Endodermal cell (in vitro differentiated cells): Measurements from ENCODE around the gene RAB29. TPM values are rescaled to one million over a fixed set of nuclear protein-coding genes. Genes with fewer than 3 reads are reported as not detected.

Source experiments
- DNase-seq: peaks from one replicate; pipeline ENCODE4 v3.0.0-alpha.2; 2017
- H3K27ac ChIP-seq: 2 replicates; pipeline ENCODE4 v1.5.1; 2013; ENCODE audit warnings: mild to moderate bottlenecking, low read depth, low read length, moderate library complexity
- H3K27me3 ChIP-seq: 2 replicates; pipeline ENCODE4 v1.6.1; 2013; ENCODE audit warnings: mild to moderate bottlenecking, low read length, moderate library complexity; ENCODE audit not compliant: insufficient read depth, control insufficient read depth, poor library complexity, severe bottlenecking
- H3K36me3 ChIP-seq: 2 replicates; pipeline ENCODE4 v1.7.0; 2013; ENCODE audit warnings: mild to moderate bottlenecking, low read length, moderate library complexity; ENCODE audit not compliant: control insufficient read depth, insufficient read depth
- H3K4me1 ChIP-seq: one replicate; pipeline ENCODE4 v1.7.0; 2013; ENCODE audit warnings: low read length; ENCODE audit not compliant: control insufficient read depth, insufficient read depth
- H3K4me3 ChIP-seq: 2 replicates; pipeline ENCODE4 v1.5.1; 2013; ENCODE audit warnings: mild to moderate bottlenecking, low read length, moderate library complexity
- H3K9ac ChIP-seq: 2 replicates; pipeline ENCODE4 v1.6.1; 2013; ENCODE audit warnings: mild to moderate bottlenecking, low read length, moderate library complexity; ENCODE audit not compliant: poor library complexity, severe bottlenecking; ENCODE audit errors: extremely low read depth
- H3K9me3 ChIP-seq: 2 replicates; pipeline ENCODE4 v1.6.1; 2013; ENCODE audit warnings: mild to moderate bottlenecking, low read length, moderate library complexity; ENCODE audit not compliant: control insufficient read depth
- H3K27ac Mint-ChIP-seq: 2 replicates; pipeline ENCODE4 v1.8.0; 2020; ENCODE audit warnings: mixed read lengths
- H3K27me3 Mint-ChIP-seq: 2 replicates; pipeline ENCODE4 v1.8.0; 2021; ENCODE audit warnings: mild to moderate bottlenecking, mixed read lengths; ENCODE audit not compliant: insufficient read depth
- H3K36me3 Mint-ChIP-seq: 2 replicates; pipeline ENCODE4 v1.8.0; 2020; ENCODE audit warnings: low read depth, mixed read lengths
- H3K4me1 Mint-ChIP-seq: 2 replicates; pipeline ENCODE4 v1.8.0; 2020; ENCODE audit warnings: mixed read lengths
- H3K4me3 Mint-ChIP-seq: 2 replicates; pipeline ENCODE4 v1.8.0; 2020; ENCODE audit warnings: mild to moderate bottlenecking, moderate library complexity, mixed read lengths
- H3K9me3 Mint-ChIP-seq: 2 replicates; pipeline ENCODE4 v1.8.0; 2020; ENCODE audit warnings: mild to moderate bottlenecking, mixed read lengths
- CTCF ChIP-seq: fragments of 200-600 bp; sonication (generic); conservative IDR thresholded peaks from 2 replicates; pipeline ENCODE4 v1.5.0; 2021; ENCODE audit warnings: antibody characterized with exemption, mild to moderate bottlenecking
- WGBS, 2 experiments: methylation state at CpG; one replicate each; pipeline versions ENCODE4 v1.1.5 to v1.1.7; 2013; ENCODE audit warnings: missing lambda C conversion rate in 2 of 2, mixed read lengths in 1 of 2; ENCODE audit not compliant: insufficient coverage in 1 of 2, insufficient read length in 1 of 2; 5-methylcytosine and 5-hydroxymethylcytosine counted together
- total RNA-seq, 2 donors: library from RNA; stranded (reverse); fragmentation: NEBNext Ultra II Directional in 1 of 2; extraction: Animal tissue kit (Norgen Biotek cat#: 25700) in 1 of 2; gene quantifications; 2 replicates in 1 of 2; 3 replicates in 1 of 2; pipeline ENCODE4 v1.2.1, GENCODE V29; 2021

The RAB29 gene
- total RNA-seq, 2 donors from 2014 or later: 5.7 to 7.2 TPM

GRCh38 chr1:205749234-205750137 lies 25.8 kb downstream of the RAB29 start:
- Histone ChIP-seq H3K4me3 (peak overlapping the region; percentile 98), H3K9me3 (no peaks in the 10 kb centered on the region), H3K27ac (peak overlapping the region; percentile 94), H3K9ac (peak overlapping the region; percentile 87), H3K4me1 (no peaks in the 10 kb centered on the region), H3K27me3 (no peaks in the 10 kb centered on the region), H3K36me3 (peaks cover 27% of the 10 kb centered on the region)
- peaks cover 17% of the 10 kb centered on the region for H3K4me1 Mint-ChIP-seq
- peak overlapping the region; percentile 99 for H3K27ac Mint-ChIP-seq
- peak; percentile 98 for DNase-seq
- no peaks in the 10 kb centered on the region for H3K27me3 Mint-ChIP-seq
- peak overlapping the region; percentile 89 for H3K4me3 Mint-ChIP-seq
- H3K9me3 Mint-ChIP-seq: no peaks in the 10 kb centered on the region
- peak; percentile 12 for TF ChIP-seq CTCF
- 0% methylated on average over 2 to 77 of the region's 81 CpGs for WGBS, 2 experiments
- H3K36me3 Mint-ChIP-seq: peaks cover 6% of the 10 kb centered on the region

- Mint-ChIP-seq H3K27me3 (no peaks in the 10 kb centered on the region), H3K9me3 (no peaks in the 10 kb centered on the region), H3K36me3 (peaks cover 6% of the 10 kb centered on the region), H3K4me1 (peaks cover 22% of the 10 kb centered on the region), H3K4me3 (peak overlapping the region; percentile 89), H3K27ac (peak overlapping the region; percentile 92)
- no peaks in the 10 kb centered on the region for H3K9me3 ChIP-seq
- no peak for DNase-seq
- peak overlapping the region; percentile 94 for H3K27ac ChIP-seq
- no peak for TF ChIP-seq CTCF
- 5 to 6% methylated on average over 20 to 25 of the region's 25 CpGs for WGBS, 2 experiments
- H3K4me1 ChIP-seq: peaks cover under 1% of the 10 kb centered on the region
- peak overlapping the region; percentile 87 for H3K9ac ChIP-seq
- peaks cover 27% of the 10 kb centered on the region for H3K36me3 ChIP-seq
- H3K27me3 ChIP-seq: no peaks in the 10 kb centered on the region
- peak overlapping the region; percentile 98 for H3K4me3 ChIP-seq
Measured at GRCh38 chr1:205748403-205749233, 26.7 kb downstream of the RAB29 start.

GRCh38 chr1:205746757-205747412 lies 28.4 kb downstream of the RAB29 start:
- Mint-ChIP-seq H3K4me3 (peak overlapping the region; percentile 89), H3K27me3 (no peaks in the 10 kb centered on the region), H3K4me1 (peaks cover 32% of the 10 kb centered on the region), H3K36me3 (peaks cover 13% of the 10 kb centered on the region), H3K9me3 (no peaks in the 10 kb centered on the region), H3K27ac (no peak overlapping the region)
- no peak for TF ChIP-seq CTCF
- 76 to 88% methylated on average over 4 to 5 of the region's 5 CpGs for WGBS, 2 experiments
- peak overlapping the region; percentile 98 for H3K4me3 ChIP-seq
- H3K9me3 ChIP-seq: no peaks in the 10 kb centered on the region
- H3K27ac ChIP-seq: no peak overlapping the region
- peaks cover 3% of the 10 kb centered on the region for H3K4me1 ChIP-seq
- DNase-seq: no peak
- no peaks in the 10 kb centered on the region for H3K27me3 ChIP-seq
- H3K36me3 ChIP-seq: peaks cover 38% of the 10 kb centered on the region
- H3K9ac ChIP-seq: peak overlapping the region; percentile 87
